SKM-1 treated with dmso at 0.1 percent for 144 hours (cell line): Measurements from ENCODE around the gene STAMBPL1.

Source experiments
- DNase-seq: peaks from one replicate; lab custom pipeline; 2025; ENCODE audit not compliant: unreplicated experiment; lab: John Stamatoyannopoulos, UW

STAMBPL1 gene

GRCh38 chr10:88946965-88947590 lies 67.0 kb downstream of the STAMBPL1 start:
- DNase-seq, result no peak

- no peak for DNase-seq
Observed at GRCh38 chr10:88949051-88949450, 69.0 kb downstream of the STAMBPL1 start.

GRCh38 chr10:88949912-88950837 lies 70.1 kb downstream of the STAMBPL1 start:
- peak; percentile 44 for DNase-seq

- DNase-seq, result no peak
Observed at GRCh38 chr10:88952647-88953111, 72.6 kb downstream of the STAMBPL1 start, which contains the start of gene ACTA2. Gene ACTA2, minus strand, starts transcription at chr10:88952773. Its CDS starts 3,843 bp downstream, at chr10:88948930.

- DNase-seq, result no peak
Observed at GRCh38 chr10:88953662-88954061, 73.6 kb downstream of the STAMBPL1 start.

- no peak for DNase-seq
Observed at GRCh38 chr10:88954458-88955083, 74.5 kb downstream of the STAMBPL1 start.

- no peak for DNase-seq
Observed at GRCh38 chr10:88957381-88957780, 77.3 kb downstream of the STAMBPL1 start.

- no peak for DNase-seq
Observed at GRCh38 chr10:88958721-88959120, 78.7 kb downstream of the STAMBPL1 start.

GRCh38 chr10:88960802-88961201 lies 80.8 kb downstream of the STAMBPL1 start:
- DNase-seq, result no peak

GRCh38 chr10:88961266-88961665 lies 81.2 kb downstream of the STAMBPL1 start:
- DNase-seq, result no peak

GRCh38 chr10:88962336-88962735 lies 82.3 kb downstream of the STAMBPL1 start:
- DNase-seq, result no peak

- DNase-seq, result no peak
Observed at GRCh38 chr10:88963318-88963717, 83.3 kb downstream of the STAMBPL1 start.

GRCh38 chr10:88964360-88964759 lies 84.3 kb downstream of the STAMBPL1 start:
- DNase-seq, result no peak

GRCh38 chr10:88964869-88965415 lies 84.9 kb downstream of the STAMBPL1 start:
- no peak for DNase-seq

- DNase-seq, result no peak
Observed at GRCh38 chr10:88966797-88967196, 86.8 kb downstream of the STAMBPL1 start.

- DNase-seq, result no peak
Observed at GRCh38 chr10:88968391-88968790, 88.3 kb downstream of the STAMBPL1 start.

GRCh38 chr10:88971221-88972061 lies 91.4 kb downstream of the STAMBPL1 start:
- DNase-seq, result no peak
